Airway epithelial cell (primary cell): ENCODE results near the gene MLLT3. TPM values are rescaled to one million over a fixed set of nuclear protein-coding genes. Genes with fewer than 3 reads are reported as not detected.

Source experiments
- total RNA-seq: library from RNA; depleted of rRNA; stranded (reverse); fragments of >200 nt; gene quantifications from 2 replicates; pipeline ENCODE4 v1.2.3, GENCODE V29; 2015

Gene MLLT3
- 14.5 and 23.3 TPM in 2 replicates for total RNA-seq

GRCh38 chr9:20622330-20623020 is at the start of gene MLLT3:
MLLT3 (minus strand) TSS chr9:20622499.

Other genes with a start within 250 kb of the MLLT3 start
- 33.0 and 60.8 TPM in 2 replicates for gene FOCAD, start 61.8 kb upstream of the MLLT3 start, total RNA-seq